ENCODE data around the gene ARID3B.
"Not testable (repeated sequence)": the region's sequence is repeated elsewhere in the genome, so short reads cannot be mapped to it uniquely, and the experiment has no call there.

The ARID3B gene, protein sequence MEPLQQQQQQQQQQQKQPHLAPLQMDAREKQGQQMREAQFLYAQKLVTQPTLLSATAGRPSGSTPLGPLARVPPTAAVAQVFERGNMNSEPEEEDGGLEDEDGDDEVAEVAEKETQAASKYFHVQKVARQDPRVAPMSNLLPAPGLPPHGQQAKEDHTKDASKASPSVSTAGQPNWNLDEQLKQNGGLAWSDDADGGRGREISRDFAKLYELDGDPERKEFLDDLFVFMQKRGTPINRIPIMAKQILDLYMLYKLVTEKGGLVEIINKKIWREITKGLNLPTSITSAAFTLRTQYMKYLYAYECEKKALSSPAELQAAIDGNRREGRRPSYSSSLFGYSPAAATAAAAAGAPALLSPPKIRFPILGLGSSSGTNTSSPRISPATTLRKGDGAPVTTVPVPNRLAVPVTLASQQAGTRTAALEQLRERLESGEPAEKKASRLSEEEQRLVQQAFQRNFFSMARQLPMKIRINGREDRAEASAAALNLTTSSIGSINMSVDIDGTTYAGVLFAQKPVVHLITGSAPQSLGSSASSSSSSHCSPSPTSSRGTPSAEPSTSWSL

DNA sequence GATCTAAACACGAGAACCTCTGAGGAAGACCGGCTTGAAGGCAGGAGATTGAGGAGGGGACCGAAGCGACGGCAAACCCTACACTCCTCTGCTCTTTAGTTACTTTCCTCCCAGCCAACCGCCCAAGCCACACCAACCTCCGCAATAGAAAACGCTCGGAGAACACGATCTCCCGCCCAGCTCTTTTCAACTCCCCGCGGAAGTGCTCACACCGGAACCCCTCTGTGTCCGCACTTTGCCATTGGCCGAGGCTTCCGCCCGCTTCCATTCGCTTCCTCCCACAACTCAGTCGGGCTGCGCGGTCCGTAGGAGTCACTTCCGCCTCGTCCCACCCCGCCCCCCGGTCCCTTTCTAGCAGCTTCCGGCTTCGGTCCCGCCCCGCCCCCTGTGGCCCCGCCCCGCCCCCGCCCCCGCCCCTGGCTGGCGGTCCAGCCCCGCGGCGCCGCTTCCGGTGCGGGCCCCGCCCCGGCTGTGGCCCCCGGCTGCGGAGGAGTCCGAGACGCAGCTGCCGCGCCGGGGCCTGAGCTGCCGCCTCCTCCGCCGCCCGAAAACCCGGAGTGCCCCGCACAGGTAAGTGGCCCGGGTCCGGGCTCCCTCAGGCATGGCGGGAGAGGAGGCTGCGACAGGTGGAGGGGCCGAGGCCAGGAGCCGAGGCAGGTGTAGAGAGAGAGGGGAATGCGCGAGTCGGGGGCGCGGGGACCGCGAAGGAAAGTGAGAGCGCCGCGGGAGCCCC is at the start of gene ARID3B:
Gene ARID3B, plus strand, starts transcription at position 460 of the 733 bp plus-strand sequence. CDS start 2,717 bp downstream, outside the sequence.
- DNase-seq: peak; percentile 67

DNA sequence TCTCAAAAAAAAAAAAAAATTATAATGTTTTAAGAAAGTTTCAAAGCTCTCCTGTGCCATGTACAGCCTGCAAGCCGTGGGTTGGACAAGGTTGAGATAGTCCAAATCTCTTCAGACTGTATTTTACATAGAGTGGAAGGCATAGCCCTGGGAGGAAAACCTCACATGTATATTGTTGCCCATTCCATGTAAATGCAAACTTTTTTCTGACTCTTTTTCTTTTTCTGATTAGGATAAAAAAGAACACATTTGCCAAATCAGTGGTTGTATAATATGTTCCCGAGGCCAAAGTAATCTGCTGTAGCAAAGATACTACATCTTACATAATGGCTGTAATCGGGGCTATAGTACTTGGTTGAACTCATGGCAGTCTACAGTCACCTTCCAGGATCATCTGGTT is 44.4 kb upstream of the ARID3B start:
- DNase-seq: no peak

DNA sequence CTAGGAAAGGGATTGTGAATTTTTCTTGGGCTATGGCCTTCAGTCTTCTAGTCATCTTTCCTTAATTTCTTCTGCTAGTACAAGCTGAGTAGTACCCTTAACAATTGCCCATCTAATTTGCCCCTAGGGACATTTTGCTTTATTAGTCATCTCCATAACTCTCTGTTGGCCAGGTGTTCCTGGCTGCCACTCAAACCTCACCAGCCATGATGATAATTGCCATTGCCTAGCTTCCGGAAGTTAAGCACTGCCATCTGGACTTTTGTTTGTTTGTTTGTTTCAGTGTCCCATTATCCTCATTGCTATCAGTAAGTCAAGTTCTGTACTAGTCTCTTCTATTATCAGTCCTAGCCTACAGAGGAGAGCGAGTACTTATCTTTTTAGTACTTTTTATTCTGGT is 43.4 kb upstream of the ARID3B start:
- DNase-seq: peak; percentile 84

DNA sequence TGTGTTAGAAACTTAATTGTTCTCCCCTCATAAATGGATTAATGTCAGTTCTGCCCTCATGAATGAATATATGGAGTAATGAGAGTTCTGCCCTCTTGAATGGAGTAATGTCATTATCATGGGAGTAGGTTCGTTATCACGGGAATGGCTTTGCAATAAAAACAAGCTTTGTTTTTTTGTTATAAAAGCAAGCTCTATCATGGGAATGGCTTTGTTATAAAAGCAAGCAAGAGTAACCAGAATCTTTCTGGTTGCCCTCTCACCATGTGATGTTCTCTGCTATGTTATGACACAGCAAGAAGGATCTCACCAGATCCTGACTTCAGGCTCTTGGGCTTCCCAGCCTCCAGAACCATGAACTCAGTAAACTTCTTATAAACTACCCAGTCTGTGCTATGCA is 41.7 kb upstream of the ARID3B start:
- DNase-seq: no peak

DNA sequence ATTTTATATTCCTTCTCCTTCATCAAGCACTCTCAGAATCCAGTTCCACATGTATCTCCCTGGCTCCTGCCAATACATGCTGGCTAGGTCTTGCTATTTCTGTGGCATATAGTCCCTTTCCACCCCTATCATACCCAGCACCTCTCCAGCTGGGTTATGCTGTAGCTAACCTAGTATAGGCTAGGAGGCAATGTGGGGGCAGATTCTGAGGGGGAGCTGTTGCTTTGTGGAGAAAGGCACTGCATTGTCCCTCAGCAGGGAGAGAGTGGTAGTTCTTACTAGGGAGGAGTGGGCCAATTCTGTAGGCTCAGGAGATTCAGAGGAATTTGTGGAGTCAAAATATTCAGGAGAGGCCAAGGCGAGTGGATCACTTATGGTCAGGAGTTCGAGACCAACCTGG is 40.6 kb upstream of the ARID3B start:
- DNase-seq: no peak

DNA sequence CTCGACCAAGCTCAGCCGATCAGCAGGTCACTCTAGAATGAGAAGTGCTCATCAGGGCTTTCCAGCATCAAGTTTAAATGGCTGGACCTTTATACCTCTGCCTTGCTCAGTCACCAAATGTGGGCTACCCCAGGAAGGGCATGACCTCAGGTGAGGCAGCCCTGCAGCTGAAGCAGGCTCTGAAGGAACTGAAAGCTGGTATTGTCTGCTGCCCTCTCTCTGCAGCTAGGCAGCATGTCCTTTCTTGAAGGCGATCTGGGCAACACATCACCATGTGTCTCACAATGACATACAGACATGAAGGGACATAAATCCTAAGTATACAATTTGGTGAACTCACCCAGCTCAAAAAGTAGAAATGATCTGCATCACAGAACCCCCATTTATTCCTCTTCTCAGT is 38.7 kb upstream of the ARID3B start:
- no peak for DNase-seq

DNA sequence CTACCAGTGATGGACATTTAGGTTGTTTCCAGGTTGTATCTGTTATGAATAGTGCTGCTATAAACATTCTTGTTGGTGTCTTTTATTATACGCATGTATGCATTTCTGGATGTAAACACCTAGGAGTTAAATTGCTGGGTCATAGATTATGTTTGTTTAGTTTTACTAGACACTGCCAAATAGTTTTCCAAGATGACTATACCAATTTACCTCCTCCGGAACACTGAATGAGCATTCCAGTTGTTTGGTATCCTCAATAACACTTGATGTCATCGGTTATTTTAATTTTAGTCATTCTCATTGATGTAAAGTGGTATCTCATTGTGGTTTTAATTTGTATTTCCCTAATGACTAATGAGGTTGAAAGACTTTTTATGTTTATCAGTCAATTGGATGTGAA is 36.6 kb upstream of the ARID3B start:
- DNase-seq: no peak

DNA sequence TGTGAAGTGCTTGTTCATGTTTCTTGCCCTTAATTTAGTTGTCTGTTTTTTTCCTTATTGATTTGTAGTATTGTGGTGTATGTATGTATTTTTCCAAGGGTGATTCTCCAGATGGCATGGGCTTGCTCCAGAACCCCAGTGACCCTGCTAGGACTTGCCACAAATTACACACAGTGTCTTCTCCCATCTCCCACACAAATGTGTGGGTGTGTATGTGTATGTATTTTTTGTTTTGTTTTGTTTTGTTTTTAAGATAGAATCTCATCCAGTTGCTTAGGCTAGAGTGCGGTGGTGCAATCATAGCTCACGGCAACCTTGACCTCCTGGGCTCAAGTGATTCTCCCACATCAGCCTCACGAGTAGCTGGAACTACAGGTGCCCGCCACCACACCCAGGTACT is 36.2 kb upstream of the ARID3B start:
- DNase-seq: no peak

DNA sequence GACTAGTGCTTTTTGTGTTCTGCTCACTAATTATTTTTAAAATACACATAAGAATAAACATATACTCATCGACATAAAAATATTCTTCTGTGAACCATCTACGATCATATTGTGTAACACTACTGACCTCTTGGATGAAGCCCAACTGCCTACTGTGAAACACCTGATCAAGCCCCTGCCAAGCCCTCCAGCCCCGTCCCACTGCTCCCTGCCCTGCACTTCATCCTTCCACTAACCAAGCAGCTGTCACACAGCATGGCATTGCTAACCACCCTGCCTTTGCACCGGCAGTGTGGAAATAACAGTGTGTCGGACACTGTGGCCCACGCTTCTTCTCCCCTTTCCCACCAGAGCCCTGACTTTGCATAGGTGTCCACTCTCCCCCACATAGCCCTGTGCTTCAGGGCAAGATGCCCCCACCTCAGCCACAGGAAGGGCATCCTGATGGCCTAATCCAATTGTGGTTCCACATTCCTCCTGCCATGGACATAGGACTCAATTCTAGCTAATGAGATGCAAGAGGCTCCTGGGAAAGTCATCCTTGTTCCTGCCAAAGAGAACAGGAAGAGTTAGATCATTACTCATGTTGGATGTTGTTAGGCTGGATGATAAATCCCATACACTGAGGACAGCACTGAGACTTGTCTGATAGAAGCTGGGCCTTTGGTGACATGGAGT is 35.0 kb upstream of the ARID3B start:
- no peak for DNase-seq

DNA sequence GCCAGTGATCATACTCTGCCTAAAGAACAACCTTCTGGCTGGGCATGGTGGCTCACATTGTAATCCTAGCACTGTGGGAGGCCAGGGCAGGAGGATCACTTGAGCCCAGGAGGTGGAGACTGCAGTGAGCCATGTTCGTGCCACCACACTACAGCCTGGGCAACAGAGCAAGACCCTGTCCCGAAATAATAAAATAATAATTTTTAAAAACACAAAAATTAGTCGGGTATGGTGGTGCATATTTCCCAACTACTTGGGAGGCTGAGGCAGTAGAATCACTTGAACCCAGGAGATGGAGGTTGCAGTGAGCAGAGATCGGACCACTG is 34.5 kb upstream of the ARID3B start:
- DNase-seq: no peak

DNA sequence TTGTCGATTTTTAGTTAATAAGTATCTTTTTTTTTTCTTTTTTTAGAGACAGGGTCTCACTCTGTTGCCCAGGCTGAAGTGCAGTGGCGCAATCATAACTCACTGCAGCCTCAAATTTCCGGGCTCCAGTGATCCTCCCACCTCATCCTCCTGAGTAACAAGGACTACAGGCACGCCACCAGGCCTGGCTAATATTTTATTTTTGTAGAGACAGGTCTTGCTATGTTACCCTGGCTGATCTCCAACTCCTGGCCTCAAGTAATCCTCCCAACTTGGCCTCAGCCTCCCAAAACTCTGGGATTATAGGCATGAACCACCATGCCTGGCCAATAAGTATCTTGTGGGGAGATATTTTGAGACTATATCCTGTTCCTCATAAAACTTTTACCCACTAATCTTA is 29.4 kb upstream of the ARID3B start:
- no peak for DNase-seq

DNA sequence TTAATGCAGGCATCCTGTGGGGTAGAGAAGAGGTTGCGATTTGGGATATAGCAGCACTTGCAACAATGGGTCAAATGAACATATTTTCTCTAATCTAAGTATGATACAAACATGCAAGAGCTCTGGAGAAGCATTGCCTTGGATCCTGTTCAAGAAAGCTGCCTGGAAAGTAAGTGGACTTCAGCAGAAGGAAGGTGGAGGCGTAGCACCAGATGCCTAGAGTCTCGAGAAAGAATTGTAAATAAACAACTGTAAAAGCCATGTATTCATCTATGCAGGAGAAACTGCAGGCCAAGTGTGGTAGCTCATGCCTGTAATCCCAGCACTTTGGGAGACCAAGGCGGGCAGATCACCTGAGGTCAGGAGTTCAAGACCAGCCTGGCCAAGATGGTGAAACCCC is 27.0 kb upstream of the ARID3B start:
- not testable (repeated sequence) for DNase-seq

DNA sequence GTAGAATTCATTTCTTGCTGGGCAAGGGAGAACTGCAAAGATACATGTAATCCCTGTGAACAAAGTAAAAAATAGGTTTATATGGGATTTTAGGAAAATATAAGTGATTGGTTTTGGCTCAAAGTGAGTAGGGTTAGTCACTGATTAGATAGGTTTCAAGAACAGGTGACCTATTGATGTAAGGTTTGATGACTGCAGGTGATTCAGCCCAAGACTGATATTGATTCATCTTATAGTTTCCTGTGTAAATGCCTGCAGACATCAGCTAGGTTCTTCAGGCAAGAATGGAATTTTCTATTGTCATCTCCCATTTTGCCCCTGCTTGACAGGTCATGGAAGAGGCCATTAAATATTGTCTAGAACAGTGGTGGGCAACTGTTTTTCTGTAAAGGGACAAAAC is 23.9 kb upstream of the ARID3B start:
- DNase-seq: no peak

DNA sequence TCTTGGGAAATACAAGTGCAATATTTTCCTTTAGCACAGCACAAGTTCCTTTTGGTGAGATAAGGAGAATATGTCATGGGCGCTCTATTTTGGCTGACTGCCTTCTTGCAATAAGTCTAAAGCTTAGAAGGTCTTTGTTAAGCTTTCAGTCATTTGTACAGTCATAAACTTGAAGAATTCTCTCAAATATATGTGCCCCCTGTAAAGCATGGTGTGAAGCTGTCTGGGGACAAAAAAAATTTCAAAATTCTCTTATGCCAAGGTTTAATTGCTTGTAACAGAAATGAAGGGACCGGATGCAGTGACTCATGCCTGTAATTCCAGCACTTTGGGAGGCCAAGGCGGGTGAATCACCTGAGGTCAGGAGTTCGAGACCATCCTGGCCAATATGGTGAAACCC is 21.7 kb upstream of the ARID3B start:
- no peak for DNase-seq

DNA sequence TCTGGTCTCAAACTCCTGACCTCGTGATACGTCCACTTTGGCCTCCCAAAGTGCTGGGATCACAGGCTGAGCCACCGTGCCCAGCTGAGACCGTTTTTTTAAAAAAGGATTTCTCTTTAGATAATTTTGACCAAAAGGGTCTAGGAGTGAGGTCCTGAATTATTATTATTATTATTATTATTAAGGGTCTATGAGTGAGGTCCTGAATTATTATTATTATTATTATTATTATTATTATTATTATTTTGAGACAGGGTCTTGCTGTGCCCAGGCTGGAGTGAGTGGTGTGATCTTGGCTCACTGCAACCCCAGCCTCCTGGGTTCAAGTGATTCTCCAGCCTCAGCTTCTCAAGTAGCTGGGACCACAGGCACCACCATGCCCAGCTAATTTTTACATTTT is 20.6 kb upstream of the ARID3B start:
- no peak for DNase-seq

DNA sequence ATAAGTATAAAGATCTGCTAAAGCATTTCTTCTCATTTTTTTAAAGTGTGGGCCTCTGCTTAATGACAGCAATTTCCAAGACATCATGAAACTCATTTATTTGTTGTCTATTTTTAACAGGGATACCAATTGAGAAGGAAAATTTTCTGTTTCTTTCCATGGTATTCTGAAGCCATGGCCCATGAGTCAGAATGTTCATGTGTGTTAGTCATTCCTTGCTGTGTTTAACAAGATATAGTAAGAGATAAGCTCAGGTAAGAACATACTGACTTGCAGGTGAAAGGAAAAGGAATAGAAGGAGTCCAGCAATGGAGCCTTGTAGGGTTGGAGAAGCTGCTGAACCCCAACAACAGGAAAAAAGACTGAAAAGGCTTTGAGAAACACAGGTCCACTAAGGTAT is 17.0 kb upstream of the ARID3B start:
- DNase-seq: no peak

DNA sequence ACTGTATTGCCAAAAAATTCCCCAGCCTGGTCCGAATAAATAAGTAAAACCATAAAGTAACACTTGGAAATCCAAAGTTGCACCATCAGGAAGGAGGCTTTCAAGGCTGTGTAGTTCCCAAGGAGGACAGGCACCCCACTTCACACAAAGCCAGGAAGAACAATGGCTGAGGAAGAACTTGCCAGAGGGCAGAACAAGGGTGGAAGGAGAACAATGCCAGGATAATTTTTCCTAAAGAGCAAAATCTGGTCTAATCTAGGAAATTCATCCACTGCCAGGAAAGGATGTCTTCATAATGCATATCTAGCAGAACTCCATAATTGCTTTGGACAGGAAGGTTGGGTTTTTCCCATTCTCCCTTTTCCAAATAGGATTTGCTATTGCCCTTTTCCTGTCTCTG is 15.7 kb upstream of the ARID3B start:
- no peak for DNase-seq

DNA sequence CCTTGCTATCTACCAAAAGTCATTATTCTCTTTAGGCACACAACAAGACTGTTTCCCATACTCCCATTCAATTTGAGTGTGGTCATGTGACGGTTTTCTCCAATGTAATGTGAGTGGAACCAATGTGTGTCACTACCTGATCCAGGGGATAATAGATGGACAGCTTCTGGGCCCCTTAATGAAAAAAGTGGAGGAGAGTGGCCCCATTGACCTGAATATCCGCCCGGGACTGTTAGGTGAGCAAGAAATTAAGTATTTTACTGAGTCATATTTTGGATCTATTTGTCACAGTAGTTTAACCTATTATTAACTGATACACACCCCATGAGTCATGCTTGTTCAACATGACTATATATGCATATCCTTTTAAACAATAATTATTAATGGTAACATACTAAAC is 15.1 kb upstream of the ARID3B start:
- DNase-seq: no peak

DNA sequence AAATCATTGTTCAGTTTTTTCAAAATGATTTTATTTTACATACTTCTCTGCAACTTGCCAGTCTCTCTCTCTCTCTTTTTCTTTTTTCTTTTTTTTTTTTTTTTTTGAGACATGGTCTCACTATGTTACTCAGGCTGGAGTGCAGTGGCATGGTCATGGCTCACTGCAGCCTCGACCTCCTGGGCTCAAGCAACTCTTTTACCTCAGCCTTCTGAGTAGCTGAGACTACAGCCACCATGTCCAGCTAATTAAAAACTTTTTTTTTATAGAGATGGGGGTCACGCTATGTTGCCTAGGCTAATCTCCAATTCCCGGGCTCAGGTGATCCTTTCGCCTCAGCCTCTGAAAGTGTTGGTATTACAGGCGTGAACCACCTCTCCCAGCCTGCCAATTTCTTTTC is 12.1 kb upstream of the ARID3B start:
- no peak for DNase-seq

DNA sequence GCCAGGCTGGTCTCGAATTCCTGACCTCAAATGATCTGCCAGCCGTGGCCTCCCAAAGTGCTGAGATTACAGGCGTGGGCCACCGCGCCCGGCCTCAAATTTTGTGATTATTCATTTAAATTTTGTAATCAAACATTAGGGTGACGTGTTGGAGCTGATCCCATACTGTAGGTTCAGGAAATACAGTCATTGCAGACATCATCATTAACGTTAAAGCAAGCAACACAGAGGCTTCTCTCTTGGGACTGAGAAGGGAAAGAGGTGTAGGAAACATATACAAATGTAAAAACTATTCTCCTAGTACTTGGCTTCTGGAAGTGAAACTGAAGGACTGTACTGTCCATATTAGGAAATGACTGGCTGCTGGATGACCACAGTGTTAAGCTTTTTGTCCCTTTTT is 11.1 kb upstream of the ARID3B start:
- DNase-seq: no peak

DNA sequence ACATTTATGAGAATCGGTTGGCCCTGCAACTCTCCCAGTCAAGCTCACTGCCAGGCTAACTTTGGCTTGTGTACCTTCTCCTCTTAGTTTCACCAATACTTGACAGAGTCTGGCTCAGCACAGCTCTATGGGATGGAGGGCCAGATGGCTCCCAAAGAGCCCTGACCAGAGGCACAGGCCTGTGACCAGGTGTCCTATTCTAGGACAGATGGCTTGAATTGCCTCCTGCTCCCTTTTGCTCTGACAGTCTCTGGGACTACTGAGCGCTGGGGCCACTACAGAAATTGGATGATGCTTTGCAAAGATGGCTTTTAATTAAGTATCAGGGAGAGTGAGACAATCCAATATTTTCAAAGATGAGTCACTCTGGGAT is 10.3 kb upstream of the ARID3B start:
- no peak for DNase-seq

DNA sequence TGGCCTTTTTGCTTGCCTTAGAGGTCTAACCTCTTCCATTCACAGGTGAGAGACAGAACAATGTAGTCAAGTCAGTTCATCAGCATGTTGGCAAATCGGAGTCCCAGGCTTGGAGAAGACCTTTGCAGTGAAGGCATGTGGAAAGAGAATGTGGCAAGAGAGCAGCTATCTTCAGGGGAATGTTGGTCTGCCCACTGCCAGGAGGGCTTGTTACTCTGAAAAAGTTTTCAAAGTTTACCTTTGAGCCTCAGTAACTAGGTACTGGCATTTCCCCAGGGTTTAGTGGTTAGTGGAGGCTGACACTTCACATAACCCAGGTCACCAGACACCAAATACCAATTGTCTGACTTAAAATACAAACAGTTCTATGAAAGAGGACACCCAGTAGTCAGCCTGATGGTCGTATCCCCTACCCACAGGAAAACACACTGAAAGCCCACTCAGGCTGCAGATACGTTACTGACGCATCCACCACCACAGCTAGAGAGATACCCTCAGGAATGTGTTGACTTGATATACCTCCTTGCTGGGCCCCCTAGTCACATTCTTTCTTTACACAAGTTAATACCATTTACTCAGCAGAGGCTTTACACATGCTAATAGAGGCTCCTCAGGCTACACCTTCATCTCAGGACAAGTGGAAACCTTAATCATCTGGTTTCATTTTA is 9.7 kb upstream of the ARID3B start:
- DNase-seq: no peak

DNA sequence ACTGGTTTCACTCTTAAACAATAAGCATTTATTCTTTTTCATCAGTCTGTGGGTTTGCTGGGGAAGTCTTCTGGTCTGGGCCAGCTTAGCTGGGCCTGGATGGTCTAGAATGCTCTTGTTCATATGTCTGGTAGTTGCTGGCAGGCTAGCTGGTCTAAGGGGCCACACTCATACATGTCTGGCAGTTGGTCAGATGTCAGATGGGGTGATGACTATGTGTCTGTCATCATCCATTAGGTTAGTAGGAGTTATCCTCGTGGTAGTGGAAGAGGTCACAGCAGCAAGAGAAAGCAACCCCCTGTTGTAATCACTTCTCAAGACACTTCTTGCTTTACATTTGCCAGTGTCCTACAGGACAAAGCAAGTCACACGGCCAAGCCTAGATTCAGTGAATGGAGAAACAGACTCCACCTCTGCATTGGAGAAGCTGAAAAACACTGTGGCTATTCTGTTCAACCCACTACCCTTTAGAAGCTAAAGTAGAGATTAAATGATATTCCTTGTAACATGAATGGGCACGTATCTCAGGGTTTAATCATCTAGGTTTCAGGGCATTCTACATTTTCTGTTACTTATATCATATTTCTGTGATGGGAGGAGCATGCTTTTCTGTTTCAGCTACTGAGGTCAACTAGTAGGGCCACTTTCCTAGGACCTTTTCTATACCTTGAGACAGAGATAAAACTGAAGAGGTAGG is 5.5 kb upstream of the ARID3B start:
- no peak for DNase-seq
